H1 (cell line): ENCODE results near the gene KLHL5. TPM values are rescaled to one million over a fixed set of nuclear protein-coding genes. Genes with fewer than 3 reads are reported as not detected.

Experiments
- CTCF ChIA-PET: fragments of 300-600 bp; sonication (Branson Sonifier 250); formaldehyde crosslinking; loops from one replicate; lab custom pipeline; 2021; ENCODE audit not compliant: partially characterized antibody; lab: Charles Lee
- POLR2A ChIA-PET: fragments of 300-600 bp; sonication (Branson Sonifier 250); formaldehyde crosslinking; loops from one replicate; lab custom pipeline; 2021; ENCODE audit warnings: inconsistent platforms; ENCODE audit not compliant: partially characterized antibody; lab: Charles Lee
- DNase-seq, 2 experiments: peaks; one replicate each; pipeline versions ENCODE4 v3.0.0 to v3.0.0-alpha.2; 2010 to 2022; ENCODE audit warnings: low spot score in 2 of 2, low read depth in 1 of 2, mixed read lengths in 1 of 2
- FAIRE-seq: peaks from 2 replicates; lab custom pipeline; 2011; peaks lifted over from hg19 to GRCh38; lab: Jason Lieb, UNC
- H2AFZ ChIP-seq: 2 replicates; pipeline ENCODE4 v1.8.1; 2012; ENCODE audit warnings: low read length, inconsistent platforms
- H2AK5ac ChIP-seq: 2 replicates; pipeline ENCODE4 v1.6.1; 2013; ENCODE audit warnings: low read depth, low read length
- H2BK120ac ChIP-seq: replicated peaks from 2 replicates; pipeline ENCODE3; 2013; ENCODE audit warnings: low read depth, low read length, inconsistent platforms
- H2BK12ac ChIP-seq: 2 replicates; pipeline ENCODE4 v1.6.1; 2013; ENCODE audit warnings: low read depth, low read length
- H2BK15ac ChIP-seq: 2 replicates; pipeline ENCODE4 v1.6.1; 2013; ENCODE audit warnings: low read length
- H2BK20ac ChIP-seq: 2 replicates; pipeline ENCODE4 v1.6.1; 2013; ENCODE audit warnings: low read length
- H2BK5ac ChIP-seq: 2 replicates; pipeline ENCODE4 v1.6.1; 2013; ENCODE audit warnings: low read depth, low read length
- H3K14ac ChIP-seq: 2 replicates; pipeline ENCODE4 v1.6.1; 2013; ENCODE audit warnings: inconsistent platforms; ENCODE audit not compliant: insufficient read length
- H3K18ac ChIP-seq: 2 replicates; pipeline ENCODE4 v1.6.1; 2013; ENCODE audit warnings: low read length; ENCODE audit errors: extremely low read depth
- H3K23ac ChIP-seq: 2 replicates; pipeline ENCODE4 v1.6.1; 2013; ENCODE audit warnings: inconsistent platforms; ENCODE audit not compliant: insufficient read length
- H3K23me2 ChIP-seq: 2 replicates; pipeline ENCODE4 v1.6.1; 2013; ENCODE audit warnings: low read depth, low read length
- H3K27ac ChIP-seq: 2 replicates; pipeline ENCODE4 v1.6.1; 2011; ENCODE audit warnings: low read depth, low read length, inconsistent platforms
- H3K27me3 ChIP-seq, 4 experiments: replicated peaks in 1 of 4; 1 replicate in 1 of 4; 2 replicates in 3 of 4; pipeline versions ENCODE4 v1.6.1 to v1.8.1; 2011 to 2013; ENCODE audit warnings: low read length in 3 of 4, mild to moderate bottlenecking in 3 of 4, inconsistent platforms in 2 of 4, mixed read lengths in 2 of 4, moderate library complexity in 1 of 4; ENCODE audit not compliant: control insufficient read depth in 3 of 4, insufficient read depth in 3 of 4; ENCODE audit errors: extremely low read depth in 1 of 4
- H3K36me3 ChIP-seq, 4 experiments: 2 replicates each; pipeline versions ENCODE4 v1.6.1 to v1.8.1; 2011 to 2013; ENCODE audit warnings: mild to moderate bottlenecking in 4 of 4, low read length in 3 of 4, moderate library complexity in 2 of 4, control low read depth in 1 of 4, inconsistent platforms in 1 of 4; ENCODE audit not compliant: insufficient read depth in 4 of 4, control insufficient read depth in 2 of 4
- H3K4ac ChIP-seq: replicated peaks from 2 replicates; pipeline ENCODE3; 2013; ENCODE audit warnings: low read length, low read depth, mixed read lengths, inconsistent platforms; ENCODE audit not compliant: insufficient read length
- H3K4me1 ChIP-seq, 4 experiments: replicated peaks in 1 of 4; 1 replicate in 1 of 4; 2 replicates in 3 of 4; pipeline versions ENCODE4 v1.6.1 to v1.8.1; 2011 to 2013; ENCODE audit warnings: low read length in 3 of 4, inconsistent platforms in 2 of 4, mixed read lengths in 1 of 4; ENCODE audit not compliant: insufficient read depth in 4 of 4, control insufficient read depth in 3 of 4
- H3K4me2 ChIP-seq, 2 experiments: 2 replicates each; pipeline versions ENCODE4 v1.6.1 to v1.8.1; 2011 to 2013; ENCODE audit warnings: low read depth in 2 of 2, low read length in 2 of 2, control low read depth in 1 of 2, inconsistent platforms in 1 of 2, mild to moderate bottlenecking in 1 of 2; ENCODE audit not compliant: insufficient read depth in 1 of 2
- H3K4me3 ChIP-seq, 4 experiments: fragments of 200-600, 300-600 bp in 1 of 4; sonication (generic), shearing (Covaris generic), sonication (Bioruptor Twin) in 1 of 4; 2 replicates each; pipeline versions ENCODE4 v1.5.1 to v1.8.1; 2011 to 2016; ENCODE audit warnings: low read length in 4 of 4, low read depth in 3 of 4, control low read depth in 2 of 4, inconsistent platforms in 2 of 4, mild to moderate bottlenecking in 2 of 4, mixed read lengths in 1 of 4, moderate library complexity in 1 of 4; ENCODE audit not compliant: insufficient read depth in 2 of 4; ENCODE audit errors: extremely low read depth in 1 of 4
- H3K56ac ChIP-seq: replicated peaks from 2 replicates; pipeline ENCODE3; 2013; ENCODE audit warnings: low read depth, mild to moderate bottlenecking, mixed read lengths, low read length, inconsistent platforms; ENCODE audit not compliant: insufficient read length
- H3K79me1 ChIP-seq: 2 replicates; pipeline ENCODE4 v1.6.1; 2013; ENCODE audit warnings: low read depth, low read length, control low read depth
- H3K79me2 ChIP-seq, 2 experiments: 2 replicates each; pipeline versions ENCODE4 v1.6.1 to v1.8.1; 2012 to 2013; ENCODE audit warnings: low read length in 2 of 2, mild to moderate bottlenecking in 2 of 2, inconsistent platforms in 1 of 2; ENCODE audit not compliant: insufficient read depth in 2 of 2, control insufficient read depth in 1 of 2
- H3K9ac ChIP-seq, 4 experiments: replicated peaks in 1 of 4; 1 replicate in 1 of 4; 2 replicates in 3 of 4; pipeline versions ENCODE4 v1.6.1 to v1.8.1; 2011 to 2013; ENCODE audit warnings: low read depth in 3 of 4, low read length in 3 of 4, control low read depth in 2 of 4, mild to moderate bottlenecking in 2 of 4, moderate library complexity in 2 of 4, inconsistent platforms in 1 of 4; ENCODE audit errors: extremely low read depth in 1 of 4
- H3K9me3 ChIP-seq, 2 experiments: 2 replicates each; pipeline versions ENCODE4 v1.6.1 to v1.8.1; 2012 to 2013; ENCODE audit warnings: mild to moderate bottlenecking in 2 of 2, moderate library complexity in 2 of 2, control low read depth in 1 of 2, inconsistent platforms in 1 of 2, low read depth in 1 of 2, low read length in 1 of 2, mixed read lengths in 1 of 2; ENCODE audit not compliant: insufficient read depth in 2 of 2
- H4K20me1 ChIP-seq, 2 experiments: replicated peaks in 1 of 2; 2 replicates each; pipeline versions ENCODE3 to v1.8.1; 2011 to 2013; ENCODE audit warnings: inconsistent platforms in 2 of 2, low read length in 2 of 2, mild to moderate bottlenecking in 1 of 2; ENCODE audit not compliant: insufficient read depth in 2 of 2, control insufficient read depth in 1 of 2
- H4K5ac ChIP-seq: 2 replicates; pipeline ENCODE4 v1.6.1; 2013; ENCODE audit warnings: low read length, low read depth, mixed read lengths, inconsistent platforms; ENCODE audit not compliant: insufficient read length
- H4K8ac ChIP-seq: 2 replicates; pipeline ENCODE4 v1.8.0; 2013; ENCODE audit warnings: mild to moderate bottlenecking, moderate library complexity, low read length, inconsistent platforms; ENCODE audit not compliant: insufficient read depth; ENCODE audit errors: extremely low read depth
- H4K91ac ChIP-seq: replicated peaks from 2 replicates; pipeline ENCODE3; 2013; ENCODE audit warnings: low read length, mixed read lengths, inconsistent platforms; ENCODE audit not compliant: insufficient read length
- FOSL1 ChIP-seq: IDR thresholded peaks from 2 replicates; pipeline ENCODE4 v1.6.1; 2011; ENCODE audit warnings: mild to moderate bottlenecking, low read depth, low read length, moderate library complexity; ENCODE audit not compliant: insufficient read depth
- RBBP5 ChIP-seq: IDR thresholded peaks from 2 replicates; pipeline ENCODE4 v1.7.1; 2012; ENCODE audit warnings: low read depth, mild to moderate bottlenecking, inconsistent platforms, low read length, moderate library complexity, borderline replicate concordance
- TAF7 ChIP-seq: optimal IDR thresholded peaks from 2 replicates; pipeline ENCODE3; 2011; ENCODE audit warnings: low read depth, mild to moderate bottlenecking, inconsistent platforms, low read length, moderate library complexity, borderline replicate concordance
- WGBS, 2 experiments: shearing (Covaris generic) in 1 of 2; methylation state at CpG; one replicate each; pipeline versions ENCODE4 v1.1.6 to v1.1.7; 2013 to 2015; ENCODE audit warnings: low lambda C conversion rate in 2 of 2, mixed read lengths in 2 of 2, inconsistent platforms in 1 of 2, low coverage in 1 of 2, missing lambda C conversion rate in 1 of 2; ENCODE audit not compliant: insufficient replicate concordance in 2 of 2, insufficient coverage in 1 of 2, insufficient read length in 1 of 2; ENCODE audit errors: extremely low coverage in 1 of 2, missing lambda C conversion rate in 1 of 2; 5-methylcytosine and 5-hydroxymethylcytosine counted together
- polyA plus RNA-seq, 7 experiments: library from polyadenylated mRNA; depleted of rRNA in 3 of 7; stranded (reverse) in 5 of 7; unstranded in 2 of 7; fragments of >200 nt in 5 of 7; fragments of 200-250 nt in 2 of 7; gene quantifications; 1 replicate in 5 of 7; 2 replicates in 1 of 7; 4 replicates in 1 of 7; pipeline versions ENCODE4 v1.2.1 to v1.2.3, GENCODE V29; 2011 to 2013; ENCODE audit warnings: missing spikeins in 2 of 7, mixed read lengths in 2 of 7
- total RNA-seq: library from RNA; stranded (reverse); fragmentation: NEBNext Ultra II Directional; extraction: Animal tissue kit (Norgen Biotek cat#: 25700); gene quantifications from 2 replicates; pipeline ENCODE4 v1.2.1, GENCODE V29; 2021

Gene KLHL5
- total and polyA plus RNA-seq, 2 of the 8 experiments (the other 6 are each of a cell fraction or from before 2014, with no cell fraction given), result 13.0 to 23.6 TPM

- no peak overlapping the region for H2BK20ac ChIP-seq
- no peaks in the 10 kb centered on the region for H3K27me3 ChIP-seq
- H2BK5ac ChIP-seq, result no peak overlapping the region
- no peaks in the 10 kb centered on the region; a peak in 1 of 7 replicates for H3K4me1 ChIP-seq
- DNase-seq (no peak), FAIRE-seq (no peak)
- no peak overlapping the region for H3K56ac ChIP-seq
- H3K9me3 ChIP-seq, result no peaks in the 10 kb centered on the region
- POLR2A ChIA-PET, result no interaction called here
- H3K4me2 ChIP-seq, result no peak overlapping the region
- H3K23ac ChIP-seq, result no peak overlapping the region
- no peak overlapping the region for H3K4me3 ChIP-seq
- no peak overlapping the region for H4K91ac ChIP-seq
- H3K36me3 ChIP-seq, result peaks cover 0 to 7% (median 4%) of the 10 kb centered on the region in 4 experiments; a peak in 3 of 8 replicates
- H2BK15ac ChIP-seq, result no peak overlapping the region
- H3K23me2 ChIP-seq, result no peaks in the 10 kb centered on the region
- 82% methylated on average over 7 of the region's 7 CpGs; no CpG with 5 or more reads in 1 of the 2 experiments for WGBS, 2 experiments
- CTCF ChIA-PET, result no interaction called here
- H2BK12ac ChIP-seq, result no peak overlapping the region
- H3K79me1 ChIP-seq, result no peaks in the 10 kb centered on the region
- H2AFZ ChIP-seq, result no peak overlapping the region
- no peak overlapping the region for H3K18ac ChIP-seq
- TF ChIP-seq TAF7 (no peak), RBBP5 (no peak), FOSL1 (no peak)
- H3K14ac ChIP-seq, result no peak overlapping the region
- H4K8ac ChIP-seq, result no peak overlapping the region
- H2BK120ac ChIP-seq, result no peak overlapping the region
- H3K27ac ChIP-seq, result no peak overlapping the region
- H3K4ac ChIP-seq, result no peak overlapping the region
- no peaks in the 10 kb centered on the region for H4K20me1 ChIP-seq
- H4K5ac ChIP-seq, result no peak overlapping the region
- no peak overlapping the region for H2AK5ac ChIP-seq
- H3K79me2 ChIP-seq, result no peaks in the 10 kb centered on the region
- H3K9ac ChIP-seq, result no peak overlapping the region
These were observed 40.3 kb downstream of the KLHL5 start for GRCh38 chr4:39102297-39102696.
